IPS-NIHi7 (cell line): Measurements from ENCODE around the gene PDGFRB.

Source experiments
- DNase-seq: peaks from one replicate; pipeline ENCODE4 v3.0.0; 2012; ENCODE audit warnings: mixed read lengths; ENCODE audit errors: extremely low spot score

Gene PDGFRB

DNA sequence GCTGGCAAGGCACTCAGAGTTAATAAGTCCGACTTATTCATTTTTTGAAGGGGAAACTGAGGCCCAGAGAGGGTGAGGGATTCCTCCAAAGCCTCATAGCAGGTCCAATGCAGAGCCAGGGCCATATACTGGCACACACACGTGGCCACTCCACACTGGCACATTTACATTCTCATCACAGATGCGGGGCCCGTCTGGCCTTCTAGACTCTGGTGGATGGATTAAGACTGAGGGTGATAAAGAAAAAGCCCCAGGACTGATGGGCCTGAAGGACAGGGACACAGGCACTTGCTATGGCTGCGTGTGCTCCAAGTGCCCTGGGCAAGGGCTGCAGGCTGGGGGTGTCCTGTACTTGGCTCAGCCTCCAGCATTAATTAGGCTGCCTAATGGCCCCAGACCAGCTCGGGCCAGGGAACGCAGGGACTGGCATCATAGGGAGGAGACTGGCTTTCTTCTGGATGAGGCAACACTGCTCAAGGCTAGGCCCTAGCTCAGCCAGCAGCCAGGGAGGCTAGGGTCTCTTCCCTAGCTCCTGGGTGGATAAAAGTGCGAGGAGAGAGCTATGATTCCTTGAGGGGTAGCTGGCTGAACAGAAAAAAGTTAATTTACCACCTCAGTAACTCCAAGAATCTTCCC, 40.8 kb downstream of the PDGFRB start:
- no peak for DNase-seq

DNA sequence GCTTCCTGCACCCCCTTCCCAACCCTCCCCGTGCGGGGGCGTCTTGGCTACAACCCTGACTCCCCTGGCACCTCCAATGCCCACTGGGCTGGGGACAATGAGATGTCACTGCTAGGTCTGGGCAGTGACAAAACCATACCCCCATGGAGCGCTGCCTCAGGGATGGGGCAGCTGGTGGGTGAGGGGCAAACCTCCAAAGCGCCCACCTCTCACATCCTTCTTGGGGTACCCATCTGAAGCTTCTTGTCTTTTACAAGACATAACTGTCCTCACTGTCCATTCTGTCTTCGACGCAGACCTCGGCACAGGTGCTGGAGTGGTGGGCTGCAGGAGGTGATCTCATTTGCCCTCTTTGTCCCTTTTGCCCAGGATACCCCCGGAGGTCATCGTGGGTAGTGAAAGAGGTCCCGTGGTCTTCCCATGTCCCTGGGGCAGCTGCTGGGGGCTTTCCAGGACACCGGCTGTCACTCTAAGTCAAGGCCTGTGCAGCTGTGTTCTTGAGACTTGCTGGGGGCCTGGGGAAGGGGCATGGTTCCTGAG, 41.5 kb downstream of the PDGFRB start:
- DNase-seq = peak; percentile 31

GRCh38 chr5:150113047-150113744, 42.4 kb downstream of the PDGFRB start:
- DNase-seq = peak; percentile 74

DNA sequence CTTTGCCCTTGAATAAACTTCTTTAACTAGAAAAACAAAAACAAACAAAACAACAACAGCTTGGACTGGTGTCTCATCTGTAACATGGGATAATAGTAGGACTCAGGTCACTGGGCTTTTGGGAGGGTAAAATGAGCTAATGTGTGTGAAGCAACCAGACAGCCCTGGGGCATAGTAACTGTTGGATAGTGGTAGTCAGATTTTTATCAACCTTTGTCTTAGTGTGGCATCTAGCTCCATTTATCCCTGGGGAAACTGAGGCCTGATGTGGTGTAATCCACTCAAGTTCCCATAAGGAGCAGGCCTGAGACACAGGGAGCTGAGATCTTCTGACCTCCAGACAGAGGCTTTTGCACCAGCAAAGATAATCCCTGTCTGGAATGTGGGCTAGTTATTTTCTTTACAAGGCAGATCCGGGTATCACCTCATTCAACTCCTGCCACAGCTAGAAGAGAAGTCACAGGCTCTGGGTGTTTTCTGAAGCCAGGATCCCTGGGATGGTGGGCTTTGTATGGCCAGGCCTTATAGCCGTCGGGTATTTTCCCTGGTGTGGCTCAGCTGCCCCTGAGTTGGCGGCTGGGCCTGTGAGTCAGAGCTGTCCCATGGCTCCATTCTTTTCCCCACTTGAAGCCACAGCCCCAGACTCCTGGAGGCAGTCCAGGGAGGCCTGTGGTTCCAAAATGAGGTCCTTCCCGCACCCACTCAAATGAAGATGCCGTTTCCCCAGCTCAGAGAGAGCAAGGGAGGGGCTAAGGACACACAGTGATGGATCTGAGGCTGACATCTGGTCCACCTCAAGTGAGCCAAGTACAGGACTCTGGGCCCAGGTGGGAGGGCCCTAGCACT, 43.2 kb downstream of the PDGFRB start:
- peak; percentile 36 for DNase-seq

- DNase-seq = peak; percentile 9
Observed at GRCh38 chr5:150111122-150111521, 44.5 kb downstream of the PDGFRB start.

- peak; percentile 6 for DNase-seq
Observed at GRCh38 chr5:150109921-150110320, 45.7 kb downstream of the PDGFRB start.

GRCh38 chr5:150108711-150109514, 46.7 kb downstream of the PDGFRB start:
- peak; percentile 10 for DNase-seq

- peak; percentile 12 for DNase-seq
Observed at GRCh38 chr5:150107909-150108447, 47.7 kb downstream of the PDGFRB start.

GRCh38 chr5:150106674-150107426, 48.8 kb downstream of the PDGFRB start:
- DNase-seq = peak; percentile 8

GRCh38 chr5:150105928-150106615, 49.6 kb downstream of the PDGFRB start:
- peak; percentile 2 for DNase-seq

GRCh38 chr5:150104550-150104870, 51.1 kb downstream of the PDGFRB start:
- peak; percentile 2 for DNase-seq

DNA sequence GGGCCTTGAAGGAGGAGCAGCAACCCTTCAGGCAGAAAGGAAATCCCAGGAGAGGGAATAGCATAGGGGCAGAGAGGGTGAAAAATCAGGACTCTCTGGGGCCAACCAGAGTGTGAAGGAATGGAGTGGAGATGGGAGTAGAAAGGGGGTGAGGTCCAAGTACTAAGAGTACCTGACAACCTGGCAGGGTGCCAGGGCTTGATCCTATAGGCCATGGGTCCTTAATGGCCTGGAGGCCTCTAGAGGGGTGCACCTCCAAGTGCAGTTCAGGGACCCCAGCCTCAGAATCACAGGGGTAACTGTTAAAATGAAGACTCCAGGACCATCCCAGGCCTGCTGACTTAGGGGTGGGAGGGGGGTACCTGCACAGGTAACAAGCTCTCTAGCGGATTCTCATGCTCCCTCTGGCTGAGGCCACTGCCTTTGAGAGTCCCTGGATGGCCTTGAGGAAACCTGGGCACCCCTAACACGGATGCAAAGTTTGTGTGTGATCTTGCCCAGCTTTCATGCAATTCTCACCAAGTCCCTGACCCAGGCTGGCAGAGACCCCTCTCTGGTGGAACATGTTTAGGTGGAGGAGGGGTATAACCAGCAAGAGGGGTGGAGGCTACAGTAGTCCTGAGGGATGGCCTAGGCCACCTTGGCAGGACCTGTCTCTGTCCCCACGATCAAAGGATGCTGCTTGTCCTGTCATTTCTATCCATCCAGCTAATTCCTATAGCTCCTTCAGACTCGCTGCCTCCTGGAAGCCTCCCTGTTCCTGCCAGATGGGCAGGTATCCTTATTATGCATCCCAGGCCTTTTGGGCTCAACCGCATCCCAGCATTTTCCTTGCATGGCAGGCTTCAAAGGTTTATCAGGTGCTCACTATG, 51.7 kb downstream of the PDGFRB start:
- peak; percentile 4 for DNase-seq

DNA sequence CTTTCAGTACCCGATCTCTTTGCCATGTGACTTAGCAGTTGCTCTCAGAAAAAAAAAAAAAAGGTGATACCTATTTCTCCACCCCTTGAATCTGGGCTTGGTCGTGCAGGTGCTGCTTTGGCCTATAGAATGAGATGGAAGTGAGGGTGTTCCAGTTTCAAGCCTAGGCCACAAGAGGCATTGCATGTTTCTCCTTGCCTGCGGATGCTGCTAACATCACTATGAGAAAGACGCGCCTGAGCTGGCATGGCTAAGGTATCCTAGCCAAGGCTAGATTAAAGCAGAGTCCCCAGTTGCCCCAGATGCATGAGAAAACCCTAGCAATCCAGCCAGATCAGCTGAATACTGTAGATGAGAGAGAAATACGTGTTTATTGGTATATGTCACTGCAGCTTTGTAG, 54.6 kb downstream of the PDGFRB start:
- DNase-seq = peak; percentile 41

DNA sequence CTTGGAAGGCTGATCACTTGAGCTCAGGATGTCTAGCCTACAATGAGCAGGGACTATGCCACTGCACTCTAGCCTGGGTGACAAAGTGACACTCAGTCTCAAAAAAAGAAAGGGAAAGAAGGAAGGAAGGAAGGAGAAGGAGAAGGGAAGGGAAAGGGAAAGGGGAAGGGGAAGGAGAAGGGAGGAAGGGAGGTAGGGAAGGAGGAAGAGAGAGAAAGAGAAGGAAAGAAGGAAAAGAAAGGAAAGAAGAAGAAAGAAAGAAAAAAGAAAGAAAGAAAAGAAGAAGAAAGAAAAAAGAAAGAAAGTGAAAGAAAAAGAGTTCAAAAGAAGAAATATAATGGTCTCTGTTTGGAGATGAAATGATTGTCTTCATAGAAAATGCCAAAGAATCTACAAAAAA, 58.5 kb downstream of the PDGFRB start:
- DNase-seq = no peak

- no peak for DNase-seq
Observed at GRCh38 chr5:150092159-150092787, 63.4 kb downstream of the PDGFRB start.

DNA sequence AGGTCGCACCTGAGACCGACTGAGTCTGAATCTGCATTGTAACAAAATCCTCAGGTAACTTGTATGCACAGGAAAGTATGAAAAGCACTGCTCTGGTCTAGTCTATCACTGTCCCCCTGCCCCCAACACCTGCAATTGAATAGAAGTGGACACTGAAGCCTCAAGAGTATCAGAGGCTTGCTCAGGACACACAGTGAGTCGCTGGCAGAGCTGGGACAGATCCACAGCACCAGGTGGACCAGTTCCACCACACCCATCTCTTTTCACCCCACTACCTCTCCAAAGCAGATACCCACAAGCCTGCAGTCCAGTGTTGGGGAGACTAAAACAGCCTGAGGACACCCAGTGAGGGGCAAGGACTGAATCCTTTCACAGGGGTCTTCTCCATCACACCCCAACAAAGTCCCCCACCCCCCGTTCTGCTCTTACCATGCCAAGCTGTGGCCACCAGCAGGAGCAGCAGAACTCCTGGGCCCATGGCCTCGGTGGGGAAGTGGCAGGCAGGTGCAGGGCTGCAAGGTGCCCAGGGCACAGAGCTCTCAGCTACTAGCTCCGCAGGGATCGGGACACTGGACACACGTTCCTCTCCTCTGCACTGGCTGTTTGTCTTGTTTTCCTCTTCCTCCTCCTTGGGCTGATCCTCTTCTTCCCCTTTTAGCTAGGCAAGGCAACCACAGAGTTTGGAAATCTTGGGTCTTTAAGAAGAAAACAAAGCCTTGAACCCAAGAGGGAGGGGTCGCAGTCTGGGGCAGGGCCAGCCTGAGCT, 69.5 kb downstream of the PDGFRB start, which contains the start of gene CSF1R:
TSS of gene CSF1R (minus strand) at position 605 of the 766 bp plus-strand sequence. CDS start at position 478, 127 bp downstream.
- peak; percentile 7 for DNase-seq

GRCh38 chr5:150085191-150085912, 70.3 kb downstream of the PDGFRB start:
- peak; percentile 4 for DNase-seq
